Activated CD8-positive, alpha-beta memory T cell treated with anti-CD3 and anti-CD28 coated beads for 4 hours (primary cell): ENCODE measurements around the gene MED1.

ENCODE experiments used
- DNase-seq, 2 donors: peaks; one replicate each; pipeline ENCODE4 v3.0.0-alpha.2; 2020; ENCODE audit warnings: low read depth in 2 of 2

Gene MED1

GRCh38 chr17:39364236-39365025, 86.6 kb downstream of the MED1 start:
- DNase-seq, result no peak

GRCh38 chr17:39361064-39361463, 90.0 kb downstream of the MED1 start:
- DNase-seq, result no peak

GRCh38 chr17:39360537-39360936, 90.5 kb downstream of the MED1 start:
- DNase-seq, result no peak

GRCh38 chr17:39359994-39360393, 91.1 kb downstream of the MED1 start:
- DNase-seq, result no peak

GRCh38 chr17:39357986-39358385, 93.1 kb downstream of the MED1 start:
- no peak for DNase-seq

- DNase-seq, result no peak
These were observed 93.6 kb downstream of the MED1 start for GRCh38 chr17:39357488-39357887.
